Lung (tissue), 12 donors: Measurements from ENCODE around the gene PDE3B. TPM values are rescaled to one million over a fixed set of nuclear protein-coding genes. Genes with fewer than 3 reads are reported as not detected.
"Not testable (repeated sequence)": the region's sequence is repeated elsewhere in the genome, so short reads cannot be mapped to it uniquely, and the experiment has no call there.

ENCODE experiments used
- ATAC-seq: fragments of 200-7000 bp; cut with Tn5 transposase; one replicate; pipeline ENCODE4 v1.9.1; 2020; ENCODE audit warnings: moderate number of reproducible peaks; ENCODE audit not compliant: insufficient read depth, low FRiP score
- DNase-seq, 3 donors: peaks; one replicate each; pipeline ENCODE4 v3.0.0-alpha.2; 2013 to 2017
- H3K27ac ChIP-seq, 2 donors: one replicate each; pipeline ENCODE4 v1.5.1; 2013; ENCODE audit warnings: mild to moderate bottlenecking in 2 of 2, moderate library complexity in 2 of 2, control low read depth in 1 of 2, inconsistent platforms in 1 of 2, low read depth in 1 of 2, low read length in 1 of 2
- H3K27me3 ChIP-seq, 3 donors: one replicate each; pipeline ENCODE4 v1.5.1; 2013; ENCODE audit warnings: low read length in 2 of 3; ENCODE audit not compliant: control insufficient read depth in 3 of 3, insufficient read depth in 3 of 3
- H3K36me3 ChIP-seq, 4 donors: one replicate each; pipeline ENCODE4 v1.5.1; 2013; ENCODE audit warnings: low read length in 4 of 4, mild to moderate bottlenecking in 1 of 4, moderate library complexity in 1 of 4; ENCODE audit not compliant: control insufficient read depth in 4 of 4, insufficient read depth in 4 of 4
- H3K4me1 ChIP-seq, 5 donors: one replicate each; pipeline ENCODE4 v1.5.1; 2013; ENCODE audit warnings: low read length in 5 of 5, mild to moderate bottlenecking in 2 of 5, moderate library complexity in 1 of 5; ENCODE audit not compliant: control insufficient read depth in 5 of 5, insufficient read depth in 5 of 5
- H3K4me3 ChIP-seq: one replicate; pipeline ENCODE4 v1.5.1; 2013; ENCODE audit warnings: mild to moderate bottlenecking, control low read depth, moderate library complexity
- H3K9ac ChIP-seq, 2 donors: one replicate each; pipeline ENCODE4 v1.5.1; 2013; ENCODE audit warnings: low read length in 2 of 2, control low read depth in 1 of 2; ENCODE audit not compliant: insufficient read depth in 1 of 2
- H3K9me3 ChIP-seq, 4 donors: one replicate each; pipeline ENCODE4 v1.5.1; 2013; ENCODE audit warnings: low read length in 3 of 4, mild to moderate bottlenecking in 1 of 4, moderate library complexity in 1 of 4; ENCODE audit not compliant: control insufficient read depth in 4 of 4, insufficient read depth in 3 of 4
- WGBS, 2 donors: extraction: QIAGEN DNeasy Blood & Tissue Kit; methylation state at CpG; one replicate each; pipeline ENCODE4 v1.1.7; 2013; 5-methylcytosine and 5-hydroxymethylcytosine counted together
- polyA plus RNA-seq, 2 donors: library from polyadenylated mRNA; stranded (reverse); fragments of 200-250 nt; gene quantifications; one replicate each; pipeline ENCODE4 v1.2.1, GENCODE V29; 2013
- total RNA-seq, 2 donors: library from RNA; depleted of rRNA in 1 of 2; stranded (reverse); fragments of >200 nt in 1 of 2; gene quantifications; one replicate each; pipeline ENCODE4 v1.2.1, GENCODE V29; 2014 to 2021
- TF ChIP-seq, protein P1 (sequence below): IDR thresholded peaks from 2 replicates; pipeline ENCODE4 v1.5.1; 2012; ENCODE audit warnings: mild to moderate bottlenecking; ENCODE audit errors: control extremely low read depth, extremely low read depth
- donor health status: control.
- donor health status: control.
- donor health status: Bipolar disorder and iron deficiency.
- donor health status: healthy.
- donor health status: DM: yes; HTN: yes; CAD: no.

The PDE3B gene
- total and polyA plus RNA-seq, 4 donors = 3.3 to 79.2 (median 11.5) TPM

DNA sequence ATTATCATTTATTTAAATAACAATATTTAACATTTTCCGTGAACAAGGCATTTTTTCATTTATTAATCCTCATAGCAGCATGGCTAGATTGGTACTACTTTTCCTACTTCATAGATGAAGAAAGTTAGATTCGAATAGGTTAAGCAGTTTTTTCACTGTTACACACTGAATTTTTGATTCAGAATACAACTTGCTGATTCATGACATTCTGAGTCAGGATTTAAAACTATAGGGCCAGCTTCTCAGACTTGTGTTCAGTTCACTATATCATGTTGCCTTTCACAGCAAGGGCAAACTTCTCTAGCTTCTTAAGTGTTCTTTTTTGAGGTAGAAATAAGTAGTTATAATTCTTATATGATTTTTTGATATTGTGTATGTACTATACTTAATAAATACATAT, 216.9 kb downstream of the PDE3B start:
- DNase-seq (no peak), ATAC-seq (no peak)
- Histone ChIP-seq H3K4me1 (peaks cover 0 to 3% (median 0%) of the 10 kb centered on the region in 5 donors), H3K9me3 (no peaks in the 10 kb centered on the region), H3K36me3 (peaks cover 0 to 9% (median 5%) of the 10 kb centered on the region in 4 donors), H3K9ac (no peak overlapping the region), H3K4me3 (no peak overlapping the region), H3K27me3 (no peaks in the 10 kb centered on the region), H3K27ac (no peak overlapping the region)
- TF ChIP-seq, protein P1, sequence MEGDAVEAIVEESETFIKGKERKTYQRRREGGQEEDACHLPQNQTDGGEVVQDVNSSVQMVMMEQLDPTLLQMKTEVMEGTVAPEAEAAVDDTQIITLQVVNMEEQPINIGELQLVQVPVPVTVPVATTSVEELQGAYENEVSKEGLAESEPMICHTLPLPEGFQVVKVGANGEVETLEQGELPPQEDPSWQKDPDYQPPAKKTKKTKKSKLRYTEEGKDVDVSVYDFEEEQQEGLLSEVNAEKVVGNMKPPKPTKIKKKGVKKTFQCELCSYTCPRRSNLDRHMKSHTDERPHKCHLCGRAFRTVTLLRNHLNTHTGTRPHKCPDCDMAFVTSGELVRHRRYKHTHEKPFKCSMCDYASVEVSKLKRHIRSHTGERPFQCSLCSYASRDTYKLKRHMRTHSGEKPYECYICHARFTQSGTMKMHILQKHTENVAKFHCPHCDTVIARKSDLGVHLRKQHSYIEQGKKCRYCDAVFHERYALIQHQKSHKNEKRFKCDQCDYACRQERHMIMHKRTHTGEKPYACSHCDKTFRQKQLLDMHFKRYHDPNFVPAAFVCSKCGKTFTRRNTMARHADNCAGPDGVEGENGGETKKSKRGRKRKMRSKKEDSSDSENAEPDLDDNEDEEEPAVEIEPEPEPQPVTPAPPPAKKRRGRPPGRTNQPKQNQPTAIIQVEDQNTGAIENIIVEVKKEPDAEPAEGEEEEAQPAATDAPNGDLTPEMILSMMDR = no peak
- WGBS, 2 donors = 77 to 84% methylated on average over 2 of the region's 2 CpGs

DNA sequence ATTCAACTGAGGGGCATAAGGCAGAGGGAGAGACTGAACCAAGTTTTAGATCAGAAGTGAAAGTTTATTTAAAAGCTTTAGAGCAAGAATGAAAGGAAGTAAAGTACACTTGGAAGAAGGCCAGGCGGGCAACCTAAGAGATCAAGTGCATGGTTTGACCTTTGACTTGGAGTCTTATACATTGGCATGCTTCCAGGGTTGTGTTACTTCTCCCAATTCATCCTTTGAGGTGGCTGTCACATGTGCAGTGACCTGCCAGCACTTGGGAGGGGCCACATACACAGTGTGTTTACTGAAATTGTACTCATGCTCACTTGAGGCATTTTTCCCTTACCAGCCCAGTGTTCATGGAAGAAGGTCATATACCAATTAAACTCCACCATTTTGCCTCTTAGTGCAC, 218.1 kb downstream of the PDE3B start:
- WGBS, 2 donors = 55 to 76% methylated on average over 1 of the region's 1 CpG
- H3K4me1 ChIP-seq = peaks cover 0 to 3% (median 0%) of the 10 kb centered on the region in 5 donors
- TF ChIP-seq, protein P1 = no peak
- no peak overlapping the region for H3K27ac ChIP-seq
- no peak overlapping the region for H3K4me3 ChIP-seq
- DNase-seq (peak; percentile 13 to 63 (median 26)), ATAC-seq (no peak)
- H3K9ac ChIP-seq = no peak overlapping the region
- H3K9me3 ChIP-seq = no peaks in the 10 kb centered on the region
- peaks cover 0 to 9% (median 5%) of the 10 kb centered on the region in 4 donors for H3K36me3 ChIP-seq
- no peaks in the 10 kb centered on the region for H3K27me3 ChIP-seq

DNA sequence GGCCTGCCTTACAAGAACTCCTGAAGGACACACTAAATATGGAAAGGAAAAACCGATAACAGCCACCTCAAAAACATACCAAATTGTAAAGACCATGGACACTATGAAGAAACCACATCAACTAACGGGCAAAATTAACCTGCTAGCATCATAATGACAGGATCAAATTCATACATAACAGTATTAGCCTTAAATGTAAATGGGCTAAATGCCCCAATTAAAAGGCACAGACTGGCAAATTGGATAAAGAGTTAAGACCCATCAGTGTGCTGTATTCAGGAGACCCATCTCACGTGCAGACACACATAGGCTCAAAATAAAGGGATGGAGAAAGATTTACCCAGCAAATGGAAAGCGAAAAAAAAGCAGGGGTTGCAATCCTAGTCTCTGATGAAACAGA, 220.2 kb downstream of the PDE3B start:
- WGBS, 2 donors = 95 to 97% methylated on average over 4 of the region's 4 CpGs
- not testable (repeated sequence) for H3K9me3 ChIP-seq, H3K27me3 ChIP-seq, H3K4me3 ChIP-seq, DNase-seq, H3K4me1 ChIP-seq, H3K9ac ChIP-seq, H3K27ac ChIP-seq, ATAC-seq
- H3K36me3 ChIP-seq = peaks cover 0 to 17% (median 8%) of the 10 kb centered on the region in 4 donors

DNA sequence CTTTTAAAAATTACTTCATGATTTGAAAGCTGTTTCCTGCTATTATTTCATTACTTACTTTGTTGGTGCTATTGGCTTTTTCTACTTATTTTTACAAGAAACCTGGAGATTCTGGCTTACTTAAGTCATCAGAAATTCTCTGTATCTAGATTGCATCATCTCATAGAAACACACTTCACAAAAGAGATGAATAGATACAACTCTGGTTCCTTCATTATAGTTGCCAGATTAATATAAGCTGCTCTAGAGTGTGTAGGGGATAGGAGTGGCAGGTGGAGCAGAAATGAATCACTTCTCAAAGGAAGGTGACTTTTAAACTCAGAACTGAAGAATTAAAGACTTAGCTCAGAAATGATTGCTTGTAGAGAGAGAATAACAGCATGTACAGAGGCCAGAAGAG, 228.4 kb downstream of the PDE3B start:
- H3K9ac ChIP-seq = no peak overlapping the region
- no peaks in the 10 kb centered on the region for H3K4me1 ChIP-seq
- no peak overlapping the region for H3K4me3 ChIP-seq
- no peaks in the 10 kb centered on the region for H3K9me3 ChIP-seq
- TF ChIP-seq, protein P1 = no peak
- H3K36me3 ChIP-seq = peaks cover 3 to 17% (median 8%) of the 10 kb centered on the region in 4 donors
- ATAC-seq = no peak
- H3K27ac ChIP-seq = no peak overlapping the region
- DNase-seq = no peak
- no peaks in the 10 kb centered on the region for H3K27me3 ChIP-seq
